ENCODE measurements around the gene SRGAP1.

DNA sequence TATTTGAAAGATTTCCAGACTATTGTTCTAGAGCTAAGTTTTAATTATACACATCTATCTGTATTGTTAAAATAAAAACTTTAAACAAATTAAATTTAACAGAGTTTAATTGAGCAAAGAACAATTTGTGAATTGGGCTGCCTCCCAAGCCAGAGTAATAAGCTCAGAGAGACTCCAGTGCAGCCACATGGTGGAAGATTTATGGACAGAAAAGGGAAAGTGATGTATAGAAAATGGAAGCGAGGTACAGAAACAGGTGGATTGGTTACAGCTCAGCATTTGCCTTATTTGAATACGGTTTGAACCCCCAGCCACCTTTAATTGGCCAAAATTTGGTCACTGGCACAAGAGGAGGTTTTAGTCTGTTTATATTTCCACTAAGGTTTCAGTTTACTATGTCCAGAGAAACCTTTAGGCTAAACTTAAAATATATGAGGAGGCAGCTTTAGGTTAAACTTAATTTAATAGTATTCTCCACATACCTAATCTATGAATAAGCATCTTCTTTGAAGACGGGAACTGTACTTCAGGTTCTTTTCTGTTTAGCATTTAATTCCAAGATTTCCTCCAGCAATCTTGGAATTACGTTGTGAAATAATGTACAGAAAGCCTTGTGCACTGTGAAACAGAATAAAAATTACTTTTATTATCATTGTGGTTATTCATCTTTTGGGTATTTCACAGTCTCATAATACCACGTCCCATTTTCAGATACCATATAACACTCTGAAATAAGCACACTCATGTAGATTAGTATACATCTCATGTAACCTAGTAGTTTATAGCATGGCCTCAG is 19.4 kb downstream of the SRGAP1 start:
- TF ChIP-seq EZH2 (IDR thresholded peaks at IDR 0.05; ENCODE audit: insufficient read depth, poor library complexity, severe bottlenecking) = no peak
- TF ChIP-seq EZH2phosphoT487 (IDR thresholded peaks at IDR 0.05; ENCODE audit: insufficient read depth, low read depth) = no peak
